Smooth muscle cell (in vitro differentiated cells): ENCODE results near the gene KCNJ6. TPM values are rescaled to one million over a fixed set of nuclear protein-coding genes. Genes with fewer than 3 reads are reported as not detected.

Experiments used
- DNase-seq: peaks from one replicate; lab custom pipeline; 2025; ENCODE audit not compliant: unreplicated experiment; lab: John Stamatoyannopoulos, UW
- H2AFZ ChIP-seq: fragments of 200-600 bp; sonication (generic); 2 replicates; pipeline ENCODE4 v1.6.0; 2016; ENCODE audit warnings: antibody characterized with exemption, low read depth, mild to moderate bottlenecking
- H3F3A ChIP-seq: fragments of 200-600 bp; sonication (generic); 2 replicates; pipeline ENCODE4 v1.6.0; 2017; ENCODE audit warnings: antibody characterized with exemption, low read depth
- H3K27ac ChIP-seq: fragments of 200-600 bp; sonication (generic); 2 replicates; pipeline ENCODE4 v1.5.1; 2016; ENCODE audit warnings: low read depth, mild to moderate bottlenecking
- H3K27me3 ChIP-seq: fragments of 200-600 bp; sonication (generic); 2 replicates; pipeline ENCODE4 v1.6.1; 2016; ENCODE audit warnings: low read depth, mild to moderate bottlenecking
- H3K36me3 ChIP-seq: fragments of 200-600 bp; sonication (generic); 2 replicates; pipeline ENCODE4 v1.5.1; 2016; ENCODE audit warnings: low read depth
- H3K4me1 ChIP-seq: fragments of 200-600 bp; sonication (generic); 2 replicates; pipeline ENCODE4 v1.5.1; 2016; ENCODE audit warnings: low read depth
- H3K4me2 ChIP-seq: fragments of 200-600 bp; sonication (generic); 2 replicates; pipeline ENCODE4 v1.6.0; 2016; ENCODE audit warnings: mild to moderate bottlenecking
- H3K4me3 ChIP-seq: fragments of 200-600 bp; sonication (generic); 2 replicates; pipeline ENCODE4 v1.5.1; 2016; ENCODE audit warnings: mild to moderate bottlenecking
- H3K79me2 ChIP-seq: fragments of 200-600 bp; sonication (generic); 2 replicates; pipeline ENCODE4 v1.6.0; 2016; ENCODE audit warnings: low read depth, mild to moderate bottlenecking
- H3K9ac ChIP-seq: fragments of 200-600 bp; sonication (generic); 2 replicates; pipeline ENCODE4 v1.6.0; 2016; ENCODE audit warnings: low read depth
- H3K9me3 ChIP-seq: fragments of 200-600 bp; sonication (generic); replicated peaks from 2 replicates; pipeline ENCODE4 v1.5.1; 2016; ENCODE audit warnings: low read depth
- H4K20me1 ChIP-seq: fragments of 200-600 bp; sonication (generic); 2 replicates; pipeline ENCODE4 v1.6.0; 2016; ENCODE audit warnings: low read depth
- WGBS: methylation state at CpG from one replicate; pipeline ENCODE4 v1.1.7; 2016; ENCODE audit warnings: low lambda C conversion rate; 5-methylcytosine and 5-hydroxymethylcytosine counted together
- polyA plus RNA-seq: library from polyadenylated mRNA; unstranded; fragments of >200 nt; fragmentation: Nextera tagmentation; extraction: Ambion mirVana; gene quantifications from 2 replicates; pipeline ENCODE4 v1.2.1, GENCODE V29; 2016
- total RNA-seq: library from RNA; depleted of rRNA; stranded (reverse); fragments of >200 nt; gene quantifications from 2 replicates; pipeline ENCODE4 v1.2.3, GENCODE V29; 2014
- TF ChIP-seq, protein P1 (sequence below): fragments of 200-600 bp; sonication (generic); IDR thresholded peaks from 2 replicates; pipeline ENCODE4 v1.5.1; 2017; ENCODE audit warnings: borderline replicate concordance, mild to moderate bottlenecking, antibody characterized with exemption; ENCODE audit not compliant: insufficient read depth, poor library complexity, severe bottlenecking

KCNJ6 gene
- total and polyA plus RNA-seq, 2 experiments from 2014 or later = 0.15 to 0.27 TPM

DNA sequence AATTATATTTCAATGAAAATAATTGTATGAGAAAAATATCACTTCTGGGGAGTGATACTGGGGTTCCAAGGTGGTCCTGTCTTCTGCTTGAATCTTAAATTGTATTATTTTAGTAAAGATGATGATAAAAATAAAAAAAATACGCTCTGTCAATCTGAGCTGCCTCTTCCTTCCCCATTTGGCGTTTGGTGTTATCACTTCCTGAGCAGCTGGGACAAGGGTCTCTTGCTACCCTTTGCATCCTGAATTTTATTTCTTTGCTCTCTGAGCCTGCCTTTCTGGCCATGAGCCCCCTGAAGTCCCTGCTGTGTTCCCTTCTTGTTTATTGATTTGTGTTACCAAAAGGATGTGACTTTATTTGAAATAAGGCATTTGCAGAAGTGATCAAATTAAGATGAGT is 111.0 kb downstream of the KCNJ6 start:
- TF ChIP-seq, protein P1, sequence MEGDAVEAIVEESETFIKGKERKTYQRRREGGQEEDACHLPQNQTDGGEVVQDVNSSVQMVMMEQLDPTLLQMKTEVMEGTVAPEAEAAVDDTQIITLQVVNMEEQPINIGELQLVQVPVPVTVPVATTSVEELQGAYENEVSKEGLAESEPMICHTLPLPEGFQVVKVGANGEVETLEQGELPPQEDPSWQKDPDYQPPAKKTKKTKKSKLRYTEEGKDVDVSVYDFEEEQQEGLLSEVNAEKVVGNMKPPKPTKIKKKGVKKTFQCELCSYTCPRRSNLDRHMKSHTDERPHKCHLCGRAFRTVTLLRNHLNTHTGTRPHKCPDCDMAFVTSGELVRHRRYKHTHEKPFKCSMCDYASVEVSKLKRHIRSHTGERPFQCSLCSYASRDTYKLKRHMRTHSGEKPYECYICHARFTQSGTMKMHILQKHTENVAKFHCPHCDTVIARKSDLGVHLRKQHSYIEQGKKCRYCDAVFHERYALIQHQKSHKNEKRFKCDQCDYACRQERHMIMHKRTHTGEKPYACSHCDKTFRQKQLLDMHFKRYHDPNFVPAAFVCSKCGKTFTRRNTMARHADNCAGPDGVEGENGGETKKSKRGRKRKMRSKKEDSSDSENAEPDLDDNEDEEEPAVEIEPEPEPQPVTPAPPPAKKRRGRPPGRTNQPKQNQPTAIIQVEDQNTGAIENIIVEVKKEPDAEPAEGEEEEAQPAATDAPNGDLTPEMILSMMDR = no peak
- no peak overlapping the region for H3K27ac ChIP-seq
- H3K9ac ChIP-seq = no peak overlapping the region
- H4K20me1 ChIP-seq = no peaks in the 10 kb centered on the region
- H3K27me3 ChIP-seq = no peaks in the 10 kb centered on the region
- peaks cover under 1% of the 10 kb centered on the region for H3K4me1 ChIP-seq
- no peak overlapping the region for H3K4me2 ChIP-seq
- no peaks in the 10 kb centered on the region for H3K36me3 ChIP-seq
- no peaks in the 10 kb centered on the region for H3K9me3 ChIP-seq
- DNase-seq = no peak
- H3K4me3 ChIP-seq = no peak overlapping the region
- 83% methylated on average over 2 of the region's 2 CpGs for WGBS
- H3K79me2 ChIP-seq = no peaks in the 10 kb centered on the region
- no peak overlapping the region for H2AFZ ChIP-seq
- peaks cover 2% of the 10 kb centered on the region for H3F3A ChIP-seq

DNA sequence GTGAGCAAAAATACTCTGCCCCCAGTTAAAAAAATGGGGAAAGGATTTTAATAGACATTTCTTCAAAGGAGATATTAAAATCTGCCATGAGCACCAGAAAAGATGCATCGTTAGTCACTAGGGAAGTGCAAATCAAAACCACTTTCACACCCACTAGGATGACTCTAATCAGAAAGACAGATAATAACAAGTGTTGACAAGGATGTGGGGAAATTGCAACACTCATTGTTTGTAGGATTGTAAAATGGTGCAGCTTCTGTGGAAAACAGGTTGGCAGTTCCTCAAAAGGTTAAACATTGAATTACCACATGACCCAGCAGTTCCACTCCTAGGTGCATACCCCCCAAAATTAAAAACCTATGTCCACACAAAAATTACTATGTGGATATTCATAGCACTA is 112.3 kb downstream of the KCNJ6 start:
- TF ChIP-seq, protein P1 = no peak
- no peak for DNase-seq
- H2AFZ ChIP-seq = no peak overlapping the region
- H3F3A ChIP-seq = peaks cover 6% of the 10 kb centered on the region
- no peaks in the 10 kb centered on the region for H4K20me1 ChIP-seq
- no peak overlapping the region for H3K4me3 ChIP-seq
- peaks cover 13% of the 10 kb centered on the region for H3K4me1 ChIP-seq
- no peak overlapping the region for H3K27ac ChIP-seq
- 93% methylated on average over 1 of the region's 1 CpG for WGBS
- H3K79me2 ChIP-seq = no peaks in the 10 kb centered on the region
- no peak overlapping the region for H3K9ac ChIP-seq
- no peak overlapping the region for H3K4me2 ChIP-seq
- H3K36me3 ChIP-seq = no peaks in the 10 kb centered on the region
- no peaks in the 10 kb centered on the region for H3K9me3 ChIP-seq
- H3K27me3 ChIP-seq = no peaks in the 10 kb centered on the region

DNA sequence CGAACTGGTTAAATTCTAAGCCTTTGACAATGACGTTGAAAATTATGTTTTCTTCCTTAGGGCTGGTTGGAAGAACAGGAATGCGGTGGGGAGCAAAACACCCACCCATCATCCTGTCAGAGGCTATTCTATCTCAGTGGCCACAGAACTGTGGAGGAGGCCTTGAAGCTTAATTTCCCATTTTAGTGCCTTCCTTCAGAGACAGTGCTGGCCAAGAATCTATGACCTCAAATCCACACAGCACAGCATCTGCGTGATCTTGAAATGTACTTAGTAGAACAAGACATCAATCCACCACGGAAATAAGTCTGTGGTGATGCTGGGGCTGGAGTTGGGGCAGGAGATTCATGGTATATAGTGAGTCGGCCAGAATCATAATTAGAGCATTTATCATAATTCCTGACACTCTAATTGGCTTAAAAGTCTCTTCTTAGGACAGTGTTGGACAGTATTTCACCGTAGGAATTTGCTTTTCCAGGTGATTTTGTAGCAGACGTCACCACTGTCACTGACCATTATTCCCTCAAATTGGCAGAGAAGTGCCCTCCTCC is 113.1 kb downstream of the KCNJ6 start:
- no peak overlapping the region for H3K27ac ChIP-seq
- no peak for DNase-seq

More for the DNA sequence above, 113.1 kb downstream of the KCNJ6 start:
- no peak overlapping the region for H3K4me3 ChIP-seq
- H3K9ac ChIP-seq = no peak overlapping the region
- no peak overlapping the region for H3K4me2 ChIP-seq
- no peaks in the 10 kb centered on the region for H3K27me3 ChIP-seq
- no peaks in the 10 kb centered on the region for H4K20me1 ChIP-seq
- TF ChIP-seq, protein P1 = no peak
- no peaks in the 10 kb centered on the region for H3K79me2 ChIP-seq
- 85% methylated on average over 8 of the region's 8 CpGs for WGBS
- no peak overlapping the region for H2AFZ ChIP-seq
- no peaks in the 10 kb centered on the region for H3K36me3 ChIP-seq
- H3K4me1 ChIP-seq = peaks cover 14% of the 10 kb centered on the region
- H3F3A ChIP-seq = peaks cover 6% of the 10 kb centered on the region
- no peaks in the 10 kb centered on the region for H3K9me3 ChIP-seq
